Stimulated activated CD8-positive, alpha-beta memory T cell treated with anti-CD3 and anti-CD28 coated beads, Interleukin-15, amount 100 ng/mL, for 4 hours (primary cell): ENCODE results near the gene SH3GL2.
"Not testable (repeated sequence)": the region's sequence is repeated elsewhere in the genome, so short reads cannot be mapped to it uniquely, and the experiment has no call there.

ENCODE experiments used
- DNase-seq, 2 donors: peaks; one replicate each; pipeline ENCODE4 v3.0.0-alpha.2; 2020; ENCODE audit warnings: low read depth in 2 of 2

The SH3GL2 gene

DNA sequence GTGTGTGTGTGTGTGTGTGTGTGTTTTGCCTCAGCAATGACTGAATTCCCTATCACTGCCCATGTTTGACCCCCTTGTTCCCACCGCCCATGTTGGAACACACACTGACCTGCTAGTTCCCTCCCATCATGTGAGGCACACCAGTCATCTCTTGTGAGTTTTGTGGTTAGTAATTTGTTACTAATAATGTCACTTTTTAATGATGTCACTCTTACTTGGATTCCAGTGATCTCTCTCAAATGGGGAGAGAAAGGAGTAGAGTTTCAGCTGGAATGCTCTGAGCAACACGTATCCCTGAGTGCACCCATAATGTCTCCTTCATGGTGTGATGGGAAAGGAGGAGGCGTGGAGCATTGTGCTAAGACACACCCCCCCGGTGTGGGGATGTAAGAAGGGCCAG lies 172.6 kb downstream of the SH3GL2 start:
- no peak for DNase-seq

DNA sequence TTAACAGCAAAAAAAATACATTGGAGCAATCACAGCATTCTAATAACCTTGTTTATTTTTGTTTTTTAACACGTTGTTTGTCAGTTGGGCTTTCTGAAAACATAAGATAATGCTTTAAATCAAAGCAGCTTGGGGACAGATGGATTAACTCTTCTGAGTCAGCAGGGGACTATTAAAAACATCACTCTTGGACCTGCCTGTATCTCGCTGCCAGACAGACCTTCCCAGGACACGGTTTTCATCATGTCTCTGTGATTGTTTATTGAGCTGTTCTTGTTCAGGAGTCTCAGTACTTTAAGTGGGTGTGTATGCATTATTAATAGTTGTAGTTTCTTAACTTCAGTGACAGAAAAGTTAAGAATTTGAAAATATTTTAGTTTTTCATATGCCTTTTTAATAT lies 173.2 kb downstream of the SH3GL2 start:
- DNase-seq = no peak

DNA sequence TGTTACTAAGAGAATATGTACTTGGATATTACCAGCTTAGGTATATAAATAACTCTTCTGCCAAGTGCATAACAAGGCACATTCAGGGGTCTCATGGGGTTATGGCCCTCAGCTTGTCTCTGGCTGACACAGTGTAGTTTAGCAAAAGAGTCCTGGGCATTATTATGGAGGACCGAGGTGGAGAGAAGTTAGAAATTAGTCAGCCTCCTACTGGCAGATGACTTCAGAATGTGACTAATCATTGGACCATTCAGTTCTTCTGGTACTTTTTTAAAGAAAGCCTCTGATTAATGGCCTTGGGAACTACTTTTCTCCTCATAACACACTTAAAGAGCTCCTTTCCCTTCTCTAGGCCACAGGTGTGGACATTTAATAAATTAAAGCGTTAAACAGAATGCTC lies 178.9 kb downstream of the SH3GL2 start:
- DNase-seq = no peak

DNA sequence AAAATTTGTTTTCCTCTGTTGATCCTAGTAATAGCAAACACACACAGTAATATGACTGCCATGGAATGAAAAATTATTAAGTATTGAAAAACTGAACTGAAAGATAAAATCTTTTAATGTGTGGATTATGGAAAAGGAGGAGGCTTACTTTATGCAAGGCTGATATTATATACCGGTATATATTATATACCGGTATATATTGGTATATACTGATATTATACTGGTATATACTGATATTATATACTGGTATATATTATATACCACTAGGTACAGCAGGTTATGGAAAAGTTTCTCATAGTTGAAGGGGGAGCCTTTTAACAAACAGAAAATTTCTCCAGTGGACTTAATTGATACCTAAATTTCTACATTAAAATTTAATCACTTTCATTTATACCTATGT lies 181.4 kb downstream of the SH3GL2 start:
- DNase-seq = no peak

DNA sequence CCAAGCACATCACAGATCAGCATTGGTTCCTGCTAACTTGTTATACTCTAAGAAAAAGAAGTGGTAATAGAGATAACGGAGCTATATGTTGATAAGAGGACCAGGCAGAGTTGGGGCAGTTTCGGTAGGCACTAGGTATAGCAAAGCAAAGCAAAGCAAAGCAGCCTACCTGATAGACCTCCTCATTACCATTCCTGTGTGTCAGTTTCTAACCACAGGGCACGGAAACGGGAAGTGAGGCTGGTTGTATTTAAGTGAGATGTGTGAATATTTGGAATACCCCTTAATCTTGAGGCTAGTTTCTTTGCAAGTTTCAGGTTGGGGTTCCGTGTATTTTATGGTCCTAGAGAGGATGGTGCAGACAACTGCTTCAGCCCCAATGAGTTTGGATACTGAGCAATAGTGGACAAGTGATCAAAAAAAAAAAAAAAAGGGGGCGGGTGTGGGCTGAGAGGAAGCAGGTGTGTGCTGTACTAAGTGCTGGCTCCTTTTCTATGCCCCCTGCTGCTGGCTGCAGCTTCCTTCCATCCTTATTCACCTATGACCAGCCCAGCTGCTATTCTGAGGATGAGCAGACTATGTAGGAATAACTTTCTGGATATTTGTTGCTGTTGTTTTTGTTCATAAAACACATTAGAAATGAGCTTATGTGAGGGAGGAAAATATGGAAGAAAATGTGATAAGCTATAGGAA lies 183.3 kb downstream of the SH3GL2 start:
- no peak for DNase-seq

DNA sequence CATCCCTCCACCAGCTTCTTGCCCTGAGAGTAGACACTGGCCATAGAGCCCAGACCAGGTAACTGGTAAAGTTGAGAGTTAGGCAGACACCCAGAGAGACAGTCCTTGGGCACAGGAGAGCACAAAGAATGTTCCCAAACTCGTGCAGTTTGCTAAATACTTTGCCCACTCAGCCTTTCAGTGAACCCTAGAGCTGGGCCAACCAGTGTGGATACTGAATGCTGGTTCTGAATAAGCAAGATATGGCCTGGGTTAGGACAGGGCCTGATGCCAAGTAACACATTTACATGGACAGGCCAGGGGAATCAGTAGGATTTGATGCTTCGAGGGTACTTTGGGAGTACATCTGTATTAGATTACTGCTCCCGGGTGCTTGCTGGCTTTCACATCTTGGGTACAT lies 185.4 kb downstream of the SH3GL2 start:
- no peak for DNase-seq

DNA sequence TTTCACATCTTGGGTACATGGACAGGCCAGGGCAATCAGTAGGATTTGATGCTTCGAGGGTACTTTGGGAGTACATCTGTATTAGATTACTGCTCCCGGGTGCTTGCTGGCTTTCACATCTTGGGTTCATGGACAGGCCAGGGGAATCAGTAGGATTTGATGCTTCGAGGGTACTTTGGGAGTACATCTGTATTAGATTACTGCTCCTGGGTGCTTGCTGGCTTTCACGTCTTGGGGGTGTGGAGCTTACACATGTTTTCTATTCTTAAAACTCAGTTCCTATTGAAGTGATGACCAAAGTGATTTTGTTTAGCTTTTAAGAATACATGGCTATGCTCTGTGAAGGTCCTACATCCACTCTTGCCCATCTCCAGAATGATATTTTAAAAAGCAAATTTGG lies 186.3 kb downstream of the SH3GL2 start:
- not testable (repeated sequence) for DNase-seq

DNA sequence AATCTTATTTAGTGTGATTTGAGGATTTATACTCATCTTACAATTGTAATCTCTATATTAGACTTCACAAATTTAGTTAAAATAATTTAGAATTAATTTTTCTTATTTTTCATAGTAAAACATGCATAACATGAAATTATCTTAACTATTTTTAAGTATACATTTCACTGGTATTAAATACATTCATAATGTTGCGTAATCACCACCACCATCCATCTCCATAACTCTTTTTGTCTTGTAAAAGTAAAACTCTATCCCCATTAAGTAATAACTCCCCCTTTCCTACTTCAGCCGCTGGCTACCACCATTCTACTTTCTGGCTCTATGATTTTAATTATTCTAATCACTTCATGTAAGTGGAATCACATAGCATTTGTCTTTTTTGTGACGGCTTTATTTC lies 193.4 kb downstream of the SH3GL2 start:
- DNase-seq = no peak

DNA sequence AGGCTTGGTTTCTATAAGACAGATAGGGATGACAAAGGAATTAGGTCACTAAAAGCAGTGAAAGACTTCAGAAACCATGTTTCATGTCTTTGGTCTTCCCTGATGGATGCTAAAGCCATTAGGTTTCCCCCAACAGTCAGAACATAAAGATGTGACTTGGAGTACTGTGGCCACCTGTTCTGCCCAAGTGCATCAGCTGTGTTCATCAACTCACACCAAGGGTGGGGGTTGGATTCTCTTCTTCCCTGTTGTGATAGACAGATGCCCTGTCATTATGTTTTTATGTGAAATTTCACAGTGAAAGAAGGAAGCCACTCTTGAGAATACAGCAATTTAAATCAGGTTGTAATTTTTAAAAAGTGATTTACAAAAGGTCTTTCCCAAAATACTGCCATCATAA lies 196.8 kb downstream of the SH3GL2 start:
- no peak for DNase-seq

DNA sequence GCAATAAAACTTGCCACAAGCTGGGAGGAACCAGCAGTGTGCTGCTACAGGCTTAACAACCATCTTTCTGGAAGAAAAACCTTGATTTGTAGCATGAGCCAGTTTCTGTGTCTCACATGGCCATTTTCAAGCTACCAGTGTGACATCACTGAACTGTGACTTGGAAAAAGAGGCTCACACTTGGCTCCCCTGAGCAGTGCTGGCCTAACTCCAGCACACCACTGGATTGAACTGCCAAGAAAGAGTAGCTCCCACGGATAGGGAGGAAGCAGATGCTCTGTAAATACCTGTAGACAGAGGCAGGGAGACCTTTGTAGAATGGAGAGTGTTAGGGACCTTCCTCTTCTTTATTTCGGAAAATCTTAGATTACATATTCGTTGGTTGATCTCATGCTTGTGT lies 197.9 kb downstream of the SH3GL2 start:
- no peak for DNase-seq

DNA sequence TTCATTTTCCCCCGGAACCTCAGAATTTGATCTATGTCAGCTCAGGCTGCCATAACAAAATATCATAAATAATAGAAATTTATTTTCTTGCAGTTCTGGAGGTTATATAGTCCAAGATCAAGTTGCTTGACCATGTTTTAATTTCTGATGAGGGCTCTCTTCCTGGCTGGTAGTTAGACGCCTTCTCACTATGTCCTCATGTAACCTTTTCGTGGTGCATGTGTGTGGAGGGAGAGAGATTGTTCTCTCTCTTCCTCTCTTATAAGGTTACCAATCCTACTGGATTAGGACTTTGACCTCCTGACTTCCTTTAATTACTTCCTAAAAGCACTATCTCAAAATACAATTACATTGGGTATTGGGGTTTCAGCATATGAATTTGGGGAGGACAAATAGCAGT lies 198.6 kb downstream of the SH3GL2 start:
- no peak for DNase-seq

DNA sequence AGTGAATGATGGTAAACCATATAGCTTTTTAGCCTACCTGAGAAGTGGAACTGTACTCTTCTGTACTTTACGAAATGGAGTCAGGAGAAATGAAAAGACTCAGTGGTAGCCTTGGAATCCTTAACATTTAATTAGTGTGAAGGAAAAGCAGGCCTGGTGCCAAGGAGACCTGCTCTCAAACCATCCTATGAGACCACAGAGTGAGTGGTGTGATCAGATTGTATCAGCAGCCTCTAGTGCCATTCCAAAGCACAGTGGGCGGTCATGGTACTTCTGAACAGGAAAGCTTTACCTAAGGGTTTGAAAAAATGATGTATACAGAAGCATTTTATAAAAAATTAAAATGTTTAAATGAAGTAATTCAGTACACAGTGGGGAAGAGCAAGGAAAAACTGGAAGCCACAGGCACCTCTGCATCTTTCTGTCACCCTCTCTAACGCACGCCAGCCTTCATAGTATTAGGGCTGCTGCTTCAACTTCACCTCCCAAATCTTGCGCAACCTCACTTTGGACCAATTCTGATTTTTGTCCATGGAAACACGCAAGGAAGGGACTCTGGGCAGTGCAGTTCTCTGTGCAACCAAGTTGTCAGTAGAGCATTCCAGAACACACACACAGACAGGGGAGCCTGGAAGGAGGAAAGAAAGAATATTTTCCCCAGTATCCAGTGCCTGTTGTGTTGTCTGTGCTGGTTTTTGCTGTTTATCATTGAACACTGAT lies 203.7 kb downstream of the SH3GL2 start:
- DNase-seq = no peak

DNA sequence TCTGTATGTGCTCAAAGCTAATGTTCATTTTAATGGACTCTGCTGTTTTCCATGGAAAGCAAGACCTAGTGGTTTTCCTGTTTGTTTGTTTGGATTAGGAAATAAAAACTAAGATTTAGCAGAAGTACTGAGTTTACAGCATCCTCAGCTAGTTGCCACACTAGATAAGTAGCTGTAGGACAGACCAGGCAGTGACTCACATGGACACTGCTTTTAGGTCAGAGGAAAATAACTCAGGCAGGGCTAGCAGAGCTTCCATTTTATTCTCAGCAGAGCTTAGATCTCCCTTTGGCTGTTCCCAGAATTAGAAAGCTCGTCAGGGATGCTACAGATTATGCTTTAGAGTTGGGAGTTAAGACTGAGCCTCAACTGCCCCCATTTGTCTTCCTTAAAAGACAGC lies 204.4 kb downstream of the SH3GL2 start:
- no peak for DNase-seq

DNA sequence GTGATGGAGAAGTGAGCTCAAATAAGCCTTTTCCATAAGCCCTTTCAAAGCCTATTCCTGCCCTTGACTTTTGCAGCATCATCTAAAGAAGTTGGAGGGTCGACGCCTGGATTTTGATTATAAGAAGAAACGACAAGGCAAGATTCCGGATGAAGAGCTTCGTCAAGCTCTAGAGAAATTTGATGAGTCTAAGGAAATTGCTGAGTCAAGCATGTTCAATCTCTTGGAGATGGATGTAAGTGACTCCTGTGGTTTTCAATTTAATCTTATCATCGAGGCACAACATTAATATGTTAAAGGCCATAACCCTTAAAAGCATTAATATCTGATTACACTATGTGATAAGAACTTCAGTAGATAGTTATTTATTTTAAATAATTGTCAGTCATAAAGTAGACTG lies 210.4 kb downstream of the SH3GL2 start:
- no peak for DNase-seq

DNA sequence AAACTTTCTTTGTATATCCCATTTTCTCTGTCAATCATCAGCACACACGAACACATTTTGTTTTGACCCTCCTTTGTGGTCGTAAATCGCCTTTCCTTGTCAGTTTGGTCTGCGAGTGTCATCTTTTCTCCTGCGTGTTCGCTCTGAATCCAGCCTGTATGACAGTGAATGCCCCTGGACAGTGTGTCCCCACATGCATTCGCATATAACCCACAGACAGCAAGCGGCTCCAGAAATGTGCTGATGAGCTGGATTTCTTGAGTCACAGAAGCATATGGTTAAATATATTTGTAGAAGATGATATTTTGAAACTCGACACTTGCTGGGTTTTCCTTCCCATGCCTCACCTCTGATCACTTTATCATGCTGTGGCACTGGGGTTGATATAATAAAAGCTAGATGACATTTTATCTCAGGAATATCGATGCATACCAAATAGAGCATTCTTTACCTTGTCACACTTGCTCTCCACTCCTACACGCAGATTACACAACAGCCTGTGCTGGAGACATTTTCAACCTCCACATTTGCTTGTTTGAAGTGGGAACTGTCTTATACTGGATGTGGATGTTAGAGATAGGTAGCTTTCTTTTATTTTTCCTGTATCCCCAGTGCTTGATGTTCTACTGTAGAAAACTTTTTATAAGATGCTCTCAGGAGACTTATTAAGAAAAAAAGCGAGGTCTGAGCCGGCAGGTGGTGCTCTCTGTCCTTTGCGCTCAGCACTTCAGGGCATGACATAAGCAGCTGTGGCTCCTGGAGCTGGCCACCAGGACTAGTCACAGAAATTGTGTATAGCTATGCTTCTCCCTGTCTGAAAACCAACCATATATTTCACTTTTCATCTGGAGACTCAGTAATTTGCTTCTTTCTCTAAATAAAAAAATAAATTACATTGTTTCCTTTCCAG lies 215.1 kb downstream of the SH3GL2 start:
- no peak for DNase-seq

DNA sequence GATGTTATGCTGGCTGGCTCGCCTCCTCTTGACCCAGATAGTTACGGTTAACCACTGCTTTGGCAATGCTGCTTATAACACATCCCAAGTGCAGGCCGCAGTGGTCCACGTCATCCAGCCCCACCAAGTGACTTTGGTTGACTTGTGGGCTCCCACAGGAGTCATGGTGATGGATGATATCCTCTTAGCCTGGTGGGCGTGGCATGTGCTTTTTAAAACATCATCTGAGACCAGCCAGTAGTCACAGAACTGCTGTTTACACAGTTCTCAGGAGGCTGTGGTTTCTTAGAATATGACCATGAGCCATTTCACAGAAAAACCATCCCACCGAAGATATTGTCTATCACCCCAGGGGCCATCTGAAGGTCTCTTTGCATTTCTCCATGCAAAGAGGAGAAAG lies 216.9 kb downstream of the SH3GL2 start:
- DNase-seq = no peak

DNA sequence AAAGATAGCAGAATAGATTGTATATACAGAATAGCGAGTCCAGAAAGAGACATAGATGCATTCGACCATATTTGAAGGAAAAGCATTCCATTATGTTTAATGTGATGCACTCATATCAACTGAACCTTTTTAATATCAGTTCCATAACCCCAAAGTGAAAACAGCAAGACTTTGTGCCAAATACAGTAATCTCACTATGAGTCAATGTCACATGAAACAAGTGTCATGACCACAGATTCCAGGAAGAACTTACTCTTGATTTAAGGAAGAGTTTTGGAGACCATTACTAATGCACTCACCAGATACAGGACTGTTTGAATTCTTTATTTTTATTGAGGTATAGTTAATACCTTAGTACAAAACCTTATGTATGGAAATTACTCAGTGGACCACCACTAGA lies 220.5 kb downstream of the SH3GL2 start:
- no peak for DNase-seq

DNA sequence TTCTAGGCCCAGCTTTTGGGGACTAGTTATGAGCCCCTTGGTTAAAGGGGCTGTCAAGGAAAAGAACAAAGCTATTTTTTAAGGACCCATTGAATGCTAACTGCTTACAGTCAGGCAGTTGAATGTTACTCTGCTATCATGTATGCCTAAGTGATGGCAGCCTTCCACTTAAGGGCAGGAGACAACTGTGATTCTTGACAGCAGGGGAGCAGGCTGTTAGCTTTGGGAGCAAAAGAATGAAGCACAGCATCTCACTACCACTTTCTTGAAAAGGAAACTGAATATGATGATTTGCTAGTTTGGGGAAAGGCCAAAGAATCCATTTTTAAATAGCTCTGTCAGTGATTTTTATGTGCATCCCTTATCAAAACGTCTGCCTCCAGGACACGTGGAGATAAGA lies 221.6 kb downstream of the SH3GL2 start:
- DNase-seq = no peak

DNA sequence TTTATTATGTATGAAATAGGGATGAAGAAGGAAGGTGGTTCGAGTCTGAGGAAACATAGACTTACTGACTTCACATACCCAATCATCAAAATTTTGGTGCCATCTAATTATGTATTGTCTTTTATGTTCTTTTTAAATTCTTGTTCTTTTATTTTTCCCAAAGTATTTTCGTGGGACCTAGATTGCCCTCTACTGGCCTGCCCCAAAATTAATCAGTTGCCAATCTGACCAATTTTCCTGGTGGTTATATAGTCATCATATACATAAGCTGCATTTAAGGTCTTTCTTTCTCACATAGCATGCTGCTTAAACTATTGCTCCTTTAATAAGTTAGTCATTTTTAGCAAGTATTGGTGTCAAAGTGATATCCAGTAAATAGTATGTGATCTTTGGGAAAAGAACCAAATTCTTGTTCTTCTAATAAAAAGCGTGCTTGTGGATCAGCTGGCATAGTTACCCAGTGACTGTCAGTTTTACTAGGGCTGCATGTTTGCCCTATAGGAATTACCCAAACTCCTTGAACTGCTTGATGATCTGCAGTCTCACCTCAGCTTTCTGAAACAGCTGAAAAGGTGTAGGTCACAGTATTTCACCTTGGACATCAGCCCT lies 223.5 kb downstream of the SH3GL2 start:
- DNase-seq = no peak

DNA sequence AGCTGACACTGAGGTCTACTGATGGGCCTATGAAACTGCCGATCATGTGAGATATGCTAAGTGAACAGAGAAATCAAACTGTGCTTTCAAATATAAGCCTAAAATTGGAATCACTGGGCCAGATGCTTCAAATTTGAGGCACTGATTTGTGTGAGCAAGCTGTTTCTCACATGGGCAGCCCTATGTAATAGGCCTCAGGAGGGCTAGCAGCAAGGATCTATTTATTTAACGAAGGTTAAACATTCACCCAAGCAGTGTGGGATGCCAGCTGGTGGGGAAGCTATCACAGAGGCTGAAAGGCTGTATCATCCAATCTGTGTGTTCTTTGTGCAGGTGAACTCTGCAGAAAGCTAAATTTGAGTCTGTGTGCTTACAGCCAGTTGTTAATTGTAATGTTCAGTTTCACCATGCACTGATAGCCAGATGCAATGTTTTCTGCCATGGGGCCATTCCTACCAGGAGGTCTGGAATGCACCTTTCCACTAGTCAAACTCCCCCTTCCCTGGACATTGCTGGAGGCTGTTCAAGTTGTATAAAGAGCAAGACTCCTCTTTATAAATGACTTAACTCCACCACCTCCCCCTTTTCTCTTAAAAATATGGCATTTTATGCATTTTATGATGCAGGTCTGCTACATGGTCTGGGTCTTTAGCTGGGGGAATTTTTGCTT lies 228.9 kb downstream of the SH3GL2 start:
- no peak for DNase-seq

DNA sequence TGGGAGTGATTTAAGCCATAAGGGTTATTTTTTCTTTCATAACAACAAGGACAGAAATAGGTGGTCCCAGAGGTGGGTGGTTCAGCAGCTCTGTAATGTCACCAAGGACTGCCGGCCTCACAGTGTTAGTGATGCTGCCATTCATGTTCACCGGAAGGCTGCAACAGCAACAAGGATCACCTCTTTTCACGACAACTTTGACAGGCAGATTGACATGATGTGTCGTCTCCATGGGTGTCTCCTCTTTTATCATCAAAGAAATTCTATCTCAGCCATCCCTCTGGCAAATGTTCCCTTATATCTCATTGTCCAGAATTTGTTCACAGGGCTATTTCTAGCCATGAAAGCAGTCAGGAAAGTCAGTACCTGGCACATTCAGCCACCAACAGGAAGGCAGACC lies 231.5 kb downstream of the SH3GL2 start:
- no peak for DNase-seq
